ENCODE data around the gene ATG10.

DNA sequence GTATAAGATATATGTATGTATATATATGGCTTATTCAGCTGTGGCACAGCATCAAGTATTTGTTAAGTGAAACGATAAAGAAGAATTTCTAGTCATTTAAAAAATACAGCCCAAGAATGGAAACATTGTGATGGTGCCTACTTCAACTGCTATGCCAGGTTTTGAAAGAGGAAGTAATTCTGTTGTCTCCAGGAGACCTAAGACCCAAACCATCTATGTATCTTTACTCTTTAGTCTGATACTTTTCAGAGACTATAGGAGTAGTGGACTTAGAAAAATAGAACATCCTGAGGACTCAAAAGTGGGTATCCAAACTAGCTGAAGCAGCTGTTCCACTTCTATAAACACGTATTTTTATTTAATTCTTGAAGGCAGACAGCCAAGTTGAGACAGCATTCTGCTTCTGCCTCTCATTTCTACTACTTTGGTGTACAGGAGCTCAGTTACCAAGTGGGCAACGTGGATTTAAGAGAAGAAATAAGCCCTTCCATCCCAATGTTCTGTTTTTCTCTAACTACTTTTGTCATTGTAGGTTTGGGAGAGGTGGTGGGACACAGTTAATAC is 195.6 kb downstream of the ATG10 start:
- TF ChIP-seq, protein P1, sequence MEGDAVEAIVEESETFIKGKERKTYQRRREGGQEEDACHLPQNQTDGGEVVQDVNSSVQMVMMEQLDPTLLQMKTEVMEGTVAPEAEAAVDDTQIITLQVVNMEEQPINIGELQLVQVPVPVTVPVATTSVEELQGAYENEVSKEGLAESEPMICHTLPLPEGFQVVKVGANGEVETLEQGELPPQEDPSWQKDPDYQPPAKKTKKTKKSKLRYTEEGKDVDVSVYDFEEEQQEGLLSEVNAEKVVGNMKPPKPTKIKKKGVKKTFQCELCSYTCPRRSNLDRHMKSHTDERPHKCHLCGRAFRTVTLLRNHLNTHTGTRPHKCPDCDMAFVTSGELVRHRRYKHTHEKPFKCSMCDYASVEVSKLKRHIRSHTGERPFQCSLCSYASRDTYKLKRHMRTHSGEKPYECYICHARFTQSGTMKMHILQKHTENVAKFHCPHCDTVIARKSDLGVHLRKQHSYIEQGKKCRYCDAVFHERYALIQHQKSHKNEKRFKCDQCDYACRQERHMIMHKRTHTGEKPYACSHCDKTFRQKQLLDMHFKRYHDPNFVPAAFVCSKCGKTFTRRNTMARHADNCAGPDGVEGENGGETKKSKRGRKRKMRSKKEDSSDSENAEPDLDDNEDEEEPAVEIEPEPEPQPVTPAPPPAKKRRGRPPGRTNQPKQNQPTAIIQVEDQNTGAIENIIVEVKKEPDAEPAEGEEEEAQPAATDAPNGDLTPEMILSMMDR (IDR thresholded peaks at IDR 0.05): no peak
- TF ChIP-seq EZH2 (IDR thresholded peaks at IDR 0.05; ENCODE audit: borderline replicate concordance, insufficient read depth, low read depth, low read length, poor library complexity, severe bottlenecking): no peak
